Lung (tissue), 12 donors: ENCODE data around the gene LRRC25. TPM values are rescaled to one million over a fixed set of nuclear protein-coding genes. Genes with fewer than 3 reads are reported as not detected.

Experiments used
- ATAC-seq: fragments of 200-7000 bp; cut with Tn5 transposase; one replicate; pipeline ENCODE4 v1.9.1; 2020; ENCODE audit warnings: moderate number of reproducible peaks; ENCODE audit not compliant: insufficient read depth, low FRiP score
- DNase-seq, 3 donors: peaks; one replicate each; pipeline ENCODE4 v3.0.0-alpha.2; 2013 to 2017
- H3K27ac ChIP-seq, 2 donors: one replicate each; pipeline ENCODE4 v1.5.1; 2013; ENCODE audit warnings: mild to moderate bottlenecking in 2 of 2, moderate library complexity in 2 of 2, control low read depth in 1 of 2, inconsistent platforms in 1 of 2, low read depth in 1 of 2, low read length in 1 of 2
- H3K27me3 ChIP-seq, 3 donors: one replicate each; pipeline ENCODE4 v1.5.1; 2013; ENCODE audit warnings: low read length in 2 of 3; ENCODE audit not compliant: control insufficient read depth in 3 of 3, insufficient read depth in 3 of 3
- H3K36me3 ChIP-seq, 4 donors: one replicate each; pipeline ENCODE4 v1.5.1; 2013; ENCODE audit warnings: low read length in 4 of 4, mild to moderate bottlenecking in 1 of 4, moderate library complexity in 1 of 4; ENCODE audit not compliant: control insufficient read depth in 4 of 4, insufficient read depth in 4 of 4
- H3K4me1 ChIP-seq, 5 donors: one replicate each; pipeline ENCODE4 v1.5.1; 2013; ENCODE audit warnings: low read length in 5 of 5, mild to moderate bottlenecking in 2 of 5, moderate library complexity in 1 of 5; ENCODE audit not compliant: control insufficient read depth in 5 of 5, insufficient read depth in 5 of 5
- H3K4me3 ChIP-seq: one replicate; pipeline ENCODE4 v1.5.1; 2013; ENCODE audit warnings: mild to moderate bottlenecking, control low read depth, moderate library complexity
- H3K9ac ChIP-seq, 2 donors: one replicate each; pipeline ENCODE4 v1.5.1; 2013; ENCODE audit warnings: low read length in 2 of 2, control low read depth in 1 of 2; ENCODE audit not compliant: insufficient read depth in 1 of 2
- H3K9me3 ChIP-seq, 4 donors: one replicate each; pipeline ENCODE4 v1.5.1; 2013; ENCODE audit warnings: low read length in 3 of 4, mild to moderate bottlenecking in 1 of 4, moderate library complexity in 1 of 4; ENCODE audit not compliant: control insufficient read depth in 4 of 4, insufficient read depth in 3 of 4
- CTCF ChIP-seq: IDR thresholded peaks from 2 replicates; pipeline ENCODE4 v1.5.1; 2012; ENCODE audit warnings: mild to moderate bottlenecking; ENCODE audit errors: control extremely low read depth, extremely low read depth
- WGBS, 2 donors: extraction: QIAGEN DNeasy Blood & Tissue Kit; methylation state at CpG; one replicate each; pipeline ENCODE4 v1.1.7; 2013; 5-methylcytosine and 5-hydroxymethylcytosine counted together
- polyA plus RNA-seq, 2 donors: library from polyadenylated mRNA; stranded (reverse); fragments of 200-250 nt; gene quantifications; one replicate each; pipeline ENCODE4 v1.2.1, GENCODE V29; 2013
- total RNA-seq, 2 donors: library from RNA; depleted of rRNA in 1 of 2; stranded (reverse); fragments of >200 nt in 1 of 2; gene quantifications; one replicate each; pipeline ENCODE4 v1.2.1, GENCODE V29; 2014 to 2021
- donor health status: control.
- donor health status: control.
- donor health status: Bipolar disorder and iron deficiency.
- donor health status: healthy.
- donor health status: DM: yes; HTN: yes; CAD: no.

The LRRC25 gene
- total and polyA plus RNA-seq, 4 donors, result 8.5 to 119 (median 27.0) TPM

GRCh38 chr19:18427743-18428113, 30.3 kb upstream of the LRRC25 start:
- H3K9ac ChIP-seq, result no peak overlapping the region
- DNase-seq (no peak), ATAC-seq (no peak)
- peaks cover 0 to 11% (median 0%) of the 10 kb centered on the region in 4 donors for H3K36me3 ChIP-seq
- no peaks in the 10 kb centered on the region for H3K9me3 ChIP-seq
- H3K27me3 ChIP-seq, result no peaks in the 10 kb centered on the region
- no peak overlapping the region for H3K4me3 ChIP-seq
- no peak for TF ChIP-seq CTCF
- whole genome bisulfite sequencing, 2 donors, result 90 to 95% methylated on average over 11 to 12 of the region's 12 CpGs
- H3K27ac ChIP-seq, result no peak overlapping the region
- peaks cover 0 to 31% (median 9%) of the 10 kb centered on the region in 5 donors for H3K4me1 ChIP-seq

- peaks cover 0 to 26% (median 8%) of the 10 kb centered on the region in 5 donors for H3K4me1 ChIP-seq
These were observed 29.8 kb upstream of the LRRC25 start for GRCh38 chr19:18427080-18427742.

GRCh38 chr19:18426416-18426767, 29.0 kb upstream of the LRRC25 start:
- Histone ChIP-seq H3K4me1 (peaks cover 0 to 24% (median 10%) of the 10 kb centered on the region in 5 donors), H3K27me3 (no peaks in the 10 kb centered on the region), H3K27ac (peak overlapping the region in 1 of 2 donors; percentile 44), H3K9me3 (no peaks in the 10 kb centered on the region), H3K36me3 (peaks cover 0 to 11% (median 0%) of the 10 kb centered on the region in 4 donors), H3K4me3 (no peak overlapping the region), H3K9ac (no peak overlapping the region)
- no peak for TF ChIP-seq CTCF
- DNase-seq, result no peak
- no peak for ATAC-seq
- WGBS, 2 donors, result 88 to 90% methylated on average over 8 of the region's 8 CpGs

More at GRCh38 chr19:18427080-18427742, 29.8 kb upstream of the LRRC25 start:
- Histone ChIP-seq H3K36me3 (peaks cover 0 to 11% (median 0%) of the 10 kb centered on the region in 4 donors), H3K27ac (no peak overlapping the region), H3K27me3 (no peaks in the 10 kb centered on the region), H3K9ac (no peak overlapping the region), H3K9me3 (no peaks in the 10 kb centered on the region), H3K4me3 (no peak overlapping the region)
- ATAC-seq, result no peak
- TF ChIP-seq CTCF, result no peak
- WGBS, 2 donors, result 83 to 91% methylated on average over 16 of the region's 16 CpGs
- DNase-seq, result no peak
